ENCODE results near the gene NSG2. TPM values are rescaled to one million over a fixed set of nuclear protein-coding genes. Genes with fewer than 3 reads are reported as not detected.

The NSG2 gene
- total RNA-seq, 4 donors from 2014 or later = not detected

GRCh38 chr5:174119468-174119881, 74.0 kb downstream of the NSG2 start:
- intact Hi-C loops (cut with DNase I; ENCODE audit: low total_unique reads) (no loop called here), in situ Hi-C loops (cut with MboI; ENCODE audit: low sequenced_read_pairs in 4 of 4) (no loop called here)
- no peak for TF ChIP-seq POLR2A (IDR thresholded peaks at IDR 0.05)
- TF ChIP-seq CTCF (IDR thresholded peaks at IDR 0.05 in 4 of 5, conservative IDR thresholded peaks at IDR 0.05 in 1 of 5) = no peak
- no peak overlapping the region for H3K27ac ChIP-seq
- no peak overlapping the region for H3K4me3 ChIP-seq
- ATAC-seq (no peak), DNase-seq (no peak)
- H3K9me3 ChIP-seq = no peaks in the 10 kb centered on the region
- H3K36me3 ChIP-seq = no peaks in the 10 kb centered on the region
- H3K27me3 ChIP-seq = no peaks in the 10 kb centered on the region
- H3K4me1 ChIP-seq = no peaks in the 10 kb centered on the region

GRCh38 chr5:174120401-174121005, 75.0 kb downstream of the NSG2 start:
- no peak for TF ChIP-seq CTCF (IDR thresholded peaks at IDR 0.05 in 4 of 5, conservative IDR thresholded peaks at IDR 0.05 in 1 of 5)
- no peak for TF ChIP-seq POLR2A (IDR thresholded peaks at IDR 0.05)
- Histone ChIP-seq H3K4me3 (no peak overlapping the region), H3K4me1 (no peaks in the 10 kb centered on the region), H3K9me3 (no peaks in the 10 kb centered on the region), H3K27me3 (no peaks in the 10 kb centered on the region), H3K27ac (no peak overlapping the region), H3K36me3 (no peaks in the 10 kb centered on the region)
- intact Hi-C loops (cut with DNase I; ENCODE audit: low total_unique reads) = no loop called here
- ATAC-seq (no peak), DNase-seq (no peak)
- in situ Hi-C loops (cut with MboI; ENCODE audit: low sequenced_read_pairs in 4 of 4) = no loop called here

- DNase-seq (no peak), ATAC-seq (no peak)
- Histone ChIP-seq H3K9me3 (no peaks in the 10 kb centered on the region), H3K4me1 (no peaks in the 10 kb centered on the region), H3K27me3 (no peaks in the 10 kb centered on the region), H3K27ac (no peak overlapping the region), H3K36me3 (no peaks in the 10 kb centered on the region), H3K4me3 (no peak overlapping the region)
- in situ Hi-C loops (cut with MboI; ENCODE audit: low sequenced_read_pairs in 4 of 4) = no loop called here
- intact Hi-C loops (cut with DNase I; ENCODE audit: low total_unique reads) = no loop called here
- TF ChIP-seq POLR2A (IDR thresholded peaks at IDR 0.05) = no peak
- TF ChIP-seq CTCF (IDR thresholded peaks at IDR 0.05 in 4 of 5, conservative IDR thresholded peaks at IDR 0.05 in 1 of 5) = no peak
Observed at GRCh38 chr5:174134545-174134944, 89.0 kb downstream of the NSG2 start.

GRCh38 chr5:174139623-174140022, 94.1 kb downstream of the NSG2 start:
- no peaks in the 10 kb centered on the region for H3K9me3 ChIP-seq
- H3K36me3 ChIP-seq = no peaks in the 10 kb centered on the region
- H3K4me1 ChIP-seq = no peaks in the 10 kb centered on the region
- DNase-seq (no peak), ATAC-seq (no peak)
- intact Hi-C loops (cut with DNase I; ENCODE audit: low total_unique reads) = no loop called here
- H3K27ac ChIP-seq = no peak overlapping the region
- in situ Hi-C loops (cut with MboI; ENCODE audit: low sequenced_read_pairs in 4 of 4) = no loop called here
- H3K27me3 ChIP-seq = no peaks in the 10 kb centered on the region
- TF ChIP-seq CTCF (IDR thresholded peaks at IDR 0.05 in 4 of 5, conservative IDR thresholded peaks at IDR 0.05 in 1 of 5) (no peak), POLR2A (IDR thresholded peaks at IDR 0.05) (no peak)
- H3K4me3 ChIP-seq = no peak overlapping the region

- DNase-seq (no peak), ATAC-seq (no peak)
- H3K4me1 ChIP-seq = no peaks in the 10 kb centered on the region
- H3K9me3 ChIP-seq = no peaks in the 10 kb centered on the region
- no peaks in the 10 kb centered on the region for H3K36me3 ChIP-seq
- H3K27ac ChIP-seq = no peak overlapping the region
- TF ChIP-seq CTCF (IDR thresholded peaks at IDR 0.05 in 4 of 5, conservative IDR thresholded peaks at IDR 0.05 in 1 of 5) = no peak
- TF ChIP-seq POLR2A (IDR thresholded peaks at IDR 0.05) = no peak
- in situ Hi-C loops (cut with MboI; ENCODE audit: low sequenced_read_pairs in 4 of 4) = no loop called here
- no peak overlapping the region for H3K4me3 ChIP-seq
- no peaks in the 10 kb centered on the region for H3K27me3 ChIP-seq
- intact Hi-C loops (cut with DNase I; ENCODE audit: low total_unique reads) = no loop called here
Observed at GRCh38 chr5:174140452-174141020, 95.0 kb downstream of the NSG2 start.
